Measurements from ENCODE around the gene LIME1.

- TF ChIP-seq CTCF (IDR thresholded peaks at IDR 0.05; ENCODE audit: low read depth, low read length, missing input control) = no peak
- TF ChIP-seq YY1 (IDR thresholded peaks at IDR 0.05) = no peak
- no peak for TF ChIP-seq MAX (IDR thresholded peaks at IDR 0.05)
- no peak for TF ChIP-seq RAD21 (IDR thresholded peaks at IDR 0.05)
- no peak for TF ChIP-seq GABPA (IDR thresholded peaks at IDR 0.05 in 1 of 2, conservative IDR thresholded peaks at IDR 0.05 in 1 of 2)
Measured at GRCh38 chr20:63787749-63788148, 51.3 kb downstream of the LIME1 start.

Data from liver (tissue), 3 donors.